Right lobe of liver (tissue), 6 donors: ENCODE data around the gene ADARB2. TPM values are rescaled to one million over a fixed set of nuclear protein-coding genes. Genes with fewer than 3 reads are reported as not detected.

Experiments
- ATAC-seq, 4 donors: fragments of 200-7000 bp; cut with Tn5 transposase; one replicate each; pipeline ENCODE4 v1.9.1; 2020; ENCODE audit warnings: mild to moderate bottlenecking in 4 of 4, moderate library complexity in 4 of 4
- DNase-seq, 3 donors: peaks; one replicate each; pipeline ENCODE4 v3.0.0-alpha.2; 2020
- H3K27ac ChIP-seq, 3 donors: fragments of 200-600 bp; one replicate each; pipeline ENCODE4 v1.8.0; 2022
- H3K27me3 ChIP-seq, 2 donors: fragments of 200-600 bp; one replicate each; pipeline ENCODE4 v1.8.0; 2022
- H3K36me3 ChIP-seq, 4 donors: fragments of 200-600 bp; sonication (generic) in 1 of 4; one replicate each; pipeline versions ENCODE4 v1.5.1 to v1.8.0; 2017 to 2022; ENCODE audit warnings: control low read depth in 1 of 4
- H3K4me1 ChIP-seq, 4 donors: fragments of 200-600 bp; sonication (generic) in 1 of 4; one replicate each; pipeline versions ENCODE4 v1.5.1 to v1.8.0; 2017 to 2022; ENCODE audit warnings: control low read depth in 1 of 4
- H3K4me3 ChIP-seq, 3 donors: fragments of 200-600 bp; one replicate each; pipeline ENCODE4 v1.8.0; 2022
- H3K9me3 ChIP-seq, 4 donors: fragments of 200-600 bp; sonication (generic) in 1 of 4; one replicate each; pipeline versions ENCODE4 v1.5.1 to v1.8.0; 2017 to 2022; ENCODE audit warnings: control low read depth in 1 of 4
- CTCF ChIP-seq, 4 donors: fragments of 200-600 bp in 3 of 4; fragments of 450-650 bp in 1 of 4; IDR thresholded peaks; one replicate each; pipeline versions ENCODE4 v1.5.1 to v1.8.0; 2016 to 2022; ENCODE audit warnings: antibody characterized with exemption in 4 of 4, mild to moderate bottlenecking in 2 of 4
- POLR2A ChIP-seq: fragments of 450-650 bp; IDR thresholded peaks from one replicate; pipeline ENCODE4 v1.6.1; 2017; ENCODE audit warnings: antibody characterized with exemption, mild to moderate bottlenecking
- WGBS: methylation state at CpG from one replicate; pipeline ENCODE4 v1.1.6; 2018; ENCODE audit warnings: low coverage, low lambda C conversion rate; ENCODE audit not compliant: insufficient coverage; ENCODE audit errors: missing lambda C conversion rate; 5-methylcytosine and 5-hydroxymethylcytosine counted together
- intact Hi-C, 2 donors: fragments of 100-400 bp; cut with DNase I; formaldehyde crosslinking; loops; one replicate each; pipeline versions ENCODE4 v1.11.2 to v1.14.1; 2022
- total RNA-seq, 6 experiments: library from RNA; depleted of rRNA in 2 of 6; stranded (reverse); fragments of >200 nt in 2 of 6; fragmentation: NEBNext Ultra II Directional in 3 of 6; extraction: Animal tissue kit (Norgen Biotek cat#: 25700) in 3 of 6; gene quantifications; one replicate each; pipeline versions ENCODE4 v1.1.0 to v1.2.4, GENCODE V29; 2016 to 2023
- donor health status: DM: no; HTN: yes; CAD: no.
- donor health status: DM: no; HTN: no; CAD: no.
- donor health status: DM: no; HTN: no; CAD: no.
- donor health status: DM: no; HTN: yes; CAD: no.
- donor health status: DM: no; HTN: yes; CAD: no.

The ADARB2 gene
- total RNA-seq, 6 experiments from 2014 or later: 0.07 to 0.68 (median 0.42) TPM

- DNase-seq (no peak), ATAC-seq (no peak)
- TF ChIP-seq CTCF (IDR thresholded peaks at IDR 0.05) (no peak), POLR2A (no peak)
- Histone ChIP-seq H3K4me3 (no peak overlapping the region), H3K27ac (no peak overlapping the region), H3K36me3 (no peaks in the 10 kb centered on the region), H3K4me1 (no peaks in the 10 kb centered on the region), H3K27me3 (no peaks in the 10 kb centered on the region), H3K9me3 (no peaks in the 10 kb centered on the region)
- WGBS: 55% methylated on average over 14 of the region's 14 CpGs
- intact Hi-C loops: no loop called here
Measured at GRCh38 chr10:1520909-1521565, 216.3 kb downstream of the ADARB2 start.

- Histone ChIP-seq H3K27ac (no peak overlapping the region), H3K36me3 (no peaks in the 10 kb centered on the region), H3K27me3 (no peaks in the 10 kb centered on the region), H3K4me3 (no peak overlapping the region), H3K9me3 (no peaks in the 10 kb centered on the region), H3K4me1 (no peaks in the 10 kb centered on the region)
- 79% methylated on average over 4 of the region's 6 CpGs for WGBS
- no peak for ATAC-seq
- DNase-seq: no peak
- intact Hi-C loops: no loop called here
- TF ChIP-seq POLR2A (no peak), CTCF (IDR thresholded peaks at IDR 0.05) (no peak)
Measured at GRCh38 chr10:1519391-1519790, 217.9 kb downstream of the ADARB2 start.

- no peak for DNase-seq
- no peaks in the 10 kb centered on the region for H3K4me1 ChIP-seq
- TF ChIP-seq CTCF (IDR thresholded peaks at IDR 0.05) (no peak), POLR2A (no peak)
- 81% methylated on average over 5 of the region's 7 CpGs for WGBS
- no peak for ATAC-seq
- H3K4me3 ChIP-seq: no peak overlapping the region
- H3K9me3 ChIP-seq: no peaks in the 10 kb centered on the region
- H3K27ac ChIP-seq: no peak overlapping the region
- intact Hi-C loops: no loop called here
- H3K36me3 ChIP-seq: no peaks in the 10 kb centered on the region
- H3K27me3 ChIP-seq: no peaks in the 10 kb centered on the region
Measured at GRCh38 chr10:1517684-1518083, 219.6 kb downstream of the ADARB2 start.

- Histone ChIP-seq H3K27me3 (no peaks in the 10 kb centered on the region), H3K4me3 (no peak overlapping the region), H3K9me3 (no peaks in the 10 kb centered on the region), H3K36me3 (no peaks in the 10 kb centered on the region), H3K4me1 (no peaks in the 10 kb centered on the region), H3K27ac (no peak overlapping the region)
- DNase-seq (no peak), ATAC-seq (peak in 1 of 4 donors; percentile 14)
- intact Hi-C loops: no loop called here
- WGBS: 60% methylated on average over 23 of the region's 29 CpGs
- no peak for TF ChIP-seq CTCF (IDR thresholded peaks at IDR 0.05)
- TF ChIP-seq POLR2A: no peak
Measured at GRCh38 chr10:1516492-1517165, 220.7 kb downstream of the ADARB2 start.
